K562 treated with DMSO at 1 percent for 4 hours (cell line): ENCODE results near the gene CDCA7L. TPM values are rescaled to one million over a fixed set of nuclear protein-coding genes. Genes with fewer than 3 reads are reported as not detected.

ENCODE experiments used
- total RNA-seq: library from RNA; unstranded; fragments of 300-600 nt; gene quantifications from 2 replicates; pipeline ENCODE4 v1.2.3, GENCODE V29; 2022; ENCODE audit not compliant: insufficient read depth

The CDCA7L gene, protein sequence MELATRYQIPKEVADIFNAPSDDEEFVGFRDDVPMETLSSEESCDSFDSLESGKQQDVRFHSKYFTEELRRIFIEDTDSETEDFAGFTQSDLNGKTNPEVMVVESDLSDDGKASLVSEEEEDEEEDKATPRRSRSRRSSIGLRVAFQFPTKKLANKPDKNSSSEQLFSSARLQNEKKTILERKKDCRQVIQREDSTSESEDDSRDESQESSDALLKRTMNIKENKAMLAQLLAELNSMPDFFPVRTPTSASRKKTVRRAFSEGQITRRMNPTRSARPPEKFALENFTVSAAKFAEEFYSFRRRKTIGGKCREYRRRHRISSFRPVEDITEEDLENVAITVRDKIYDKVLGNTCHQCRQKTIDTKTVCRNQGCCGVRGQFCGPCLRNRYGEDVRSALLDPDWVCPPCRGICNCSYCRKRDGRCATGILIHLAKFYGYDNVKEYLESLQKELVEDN
- total RNA-seq: 0.80 TPM in 1 of 2 replicates, not detected in the other

DNA sequence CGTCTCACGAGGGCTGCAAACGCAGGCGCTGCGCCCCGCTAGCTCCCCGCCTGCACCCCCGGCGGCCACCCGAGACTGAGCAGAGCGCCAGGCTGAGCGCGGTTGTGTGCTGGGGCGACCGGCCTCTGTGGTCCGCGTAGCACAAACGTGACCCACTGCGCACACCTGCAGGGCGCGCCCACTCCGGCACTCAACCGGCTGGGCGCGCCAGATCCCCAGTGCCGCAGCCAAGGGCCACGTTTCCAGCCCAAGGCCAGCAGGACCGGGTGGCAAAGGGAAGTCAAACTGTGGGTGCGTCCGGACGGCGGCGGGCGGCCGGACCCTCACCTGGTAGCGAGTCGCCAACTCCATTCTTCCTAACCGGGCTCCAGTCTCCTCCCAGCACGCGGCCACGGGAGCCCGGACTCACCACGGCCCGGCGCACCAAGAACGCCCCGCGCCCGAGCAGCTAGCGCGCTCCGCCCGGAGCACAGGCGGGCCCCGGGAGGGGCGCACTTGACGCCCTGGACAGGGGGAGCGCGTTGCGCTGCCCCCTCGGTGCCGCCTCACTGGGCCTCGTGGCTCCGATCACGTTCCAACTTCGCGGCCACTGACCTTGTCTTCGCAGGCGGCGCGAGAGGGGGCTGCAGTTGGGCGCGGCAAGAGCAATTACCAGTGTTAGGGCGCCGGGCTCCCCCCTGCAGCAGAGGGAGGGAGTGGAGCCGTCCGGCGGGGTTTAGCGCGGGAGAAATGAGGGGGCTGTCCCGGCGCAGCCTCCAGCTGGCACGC, at the start of gene CDCA7L:
CDCA7L (minus strand) TSS at position 446 of the 768 bp plus-strand sequence; CDS start at position 351, 95 bp downstream.

